Measurements from ENCODE around the gene SLC35G1. TPM values are rescaled to one million over a fixed set of nuclear protein-coding genes. Genes with fewer than 3 reads are reported as not detected.

Gene SLC35G1
- total and polyA plus RNA-seq, 2 of the 8 experiments (the other 6 are each of a cell fraction or from before 2014, with no cell fraction given): 6.2 to 6.4 TPM

DNA sequence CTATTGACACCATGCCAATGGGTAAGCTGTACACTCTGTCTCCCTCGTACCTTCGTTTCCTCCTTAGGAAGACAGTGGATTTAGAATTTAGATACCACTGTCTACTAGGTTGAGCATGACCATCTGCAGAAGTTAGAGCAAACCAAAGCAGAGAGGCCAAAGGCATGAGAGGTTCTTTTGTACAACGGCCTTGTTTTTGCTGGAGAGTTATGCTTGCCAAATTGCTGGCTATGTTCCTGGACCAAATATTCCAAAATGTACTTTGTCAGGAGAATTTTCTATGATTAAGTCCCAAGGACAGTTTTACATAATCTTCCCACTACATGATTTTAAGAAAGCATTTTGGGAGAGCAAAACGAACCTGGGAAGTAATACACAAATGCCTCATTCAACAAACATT, 52.0 kb downstream of the SLC35G1 start:
- H2BK15ac ChIP-seq (ENCODE audit: low read length): no peak overlapping the region
- H3K14ac ChIP-seq (ENCODE audit: insufficient read length): no peak overlapping the region
- H2AFZ ChIP-seq (ENCODE audit: low read length): no peak overlapping the region
- H2BK12ac ChIP-seq (ENCODE audit: low read depth, low read length): no peak overlapping the region
- H3K23ac ChIP-seq (ENCODE audit: insufficient read length): no peak overlapping the region
- H3K23me2 ChIP-seq (ENCODE audit: low read depth, low read length): no peaks in the 10 kb centered on the region
- no peaks in the 10 kb centered on the region for H3K27me3 ChIP-seq (replicated peaks in 1 of 4; ENCODE audit: control insufficient read depth in 3 of 4, extremely low read depth in 1 of 4, insufficient read depth in 3 of 4, low read length in 3 of 4)
- no peaks in the 10 kb centered on the region for H3K9me3 ChIP-seq (ENCODE audit: insufficient read depth in 2 of 2, low read depth in 1 of 2, low read length in 1 of 2)
- H3K18ac ChIP-seq (ENCODE audit: extremely low read depth, low read length): no peak overlapping the region
- no peak overlapping the region for H2BK120ac ChIP-seq (replicated peaks; ENCODE audit: low read depth, low read length)
- POLR2A ChIA-PET (ENCODE audit: partially characterized antibody): interaction anchor here (0.6 kb wide), 1 partner anchor 254 kb away, joined by 3 read pairs; no protein-coding TSS in a partner anchor
- CTCF ChIA-PET (ENCODE audit: partially characterized antibody): interaction anchor here (0.6 kb wide), 1 partner anchor 9 kb away, joined by 3 read pairs; no protein-coding TSS in a partner anchor
- no peak overlapping the region for H4K5ac ChIP-seq (ENCODE audit: insufficient read length, low read depth, low read length)
- H3K9ac ChIP-seq (replicated peaks in 1 of 4; ENCODE audit: extremely low read depth in 1 of 4, low read depth in 3 of 4, low read length in 3 of 4): no peak overlapping the region
- H3K79me1 ChIP-seq (ENCODE audit: low read depth, low read length): no peaks in the 10 kb centered on the region
- no peak overlapping the region for H3K4me2 ChIP-seq (ENCODE audit: insufficient read depth in 1 of 2, low read depth in 2 of 2, low read length in 2 of 2)
- H3K4me3 ChIP-seq (ENCODE audit: extremely low read depth in 1 of 4, insufficient read depth in 2 of 4, low read depth in 3 of 4, low read length in 4 of 4): no peak overlapping the region
- FAIRE-seq (no peak), DNase-seq (ENCODE audit: low read depth in 1 of 2, low spot score in 2 of 2) (no peak)
- no peak overlapping the region for H2BK5ac ChIP-seq (ENCODE audit: low read depth, low read length)
- no peak overlapping the region for H2BK20ac ChIP-seq (ENCODE audit: low read length)
- H3K56ac ChIP-seq (replicated peaks; ENCODE audit: insufficient read length, low read depth, low read length): no peak overlapping the region
- H4K8ac ChIP-seq (ENCODE audit: extremely low read depth, insufficient read depth, low read length): no peak overlapping the region
- no peak overlapping the region for H3K27ac ChIP-seq (ENCODE audit: low read depth, low read length)
- 94% methylated on average over 4 of the region's 4 CpGs; no CpG with 5 or more reads in 1 of the 2 experiments for WGBS, 2 experiments (ENCODE audit: extremely low coverage in 1 of 2, insufficient coverage in 1 of 2, insufficient read length in 1 of 2, insufficient replicate concordance in 2 of 2, low coverage in 1 of 2, low lambda C conversion rate in 2 of 2, missing lambda C conversion rate in 1 of 2)
- no peaks in the 10 kb centered on the region for H3K36me3 ChIP-seq (ENCODE audit: control insufficient read depth in 2 of 4, insufficient read depth in 4 of 4, low read length in 3 of 4)
- no peaks in the 10 kb centered on the region for H3K4me1 ChIP-seq (replicated peaks in 1 of 4; ENCODE audit: control insufficient read depth in 3 of 4, insufficient read depth in 4 of 4, low read length in 3 of 4)
- no peak overlapping the region for H3K4ac ChIP-seq (replicated peaks; ENCODE audit: insufficient read length, low read depth, low read length)
- H2AK5ac ChIP-seq (ENCODE audit: low read depth, low read length): no peak overlapping the region
- no peaks in the 10 kb centered on the region for H3K79me2 ChIP-seq (ENCODE audit: control insufficient read depth in 1 of 2, insufficient read depth in 2 of 2, low read length in 2 of 2)
- H4K20me1 ChIP-seq (replicated peaks in 1 of 2; ENCODE audit: control insufficient read depth in 1 of 2, insufficient read depth in 2 of 2, low read length in 2 of 2): no peaks in the 10 kb centered on the region
- H4K91ac ChIP-seq (replicated peaks; ENCODE audit: insufficient read length, low read length): no peak overlapping the region
- TF ChIP-seq POU5F1 (IDR thresholded peaks at IDR 0.05; ENCODE audit: low read depth, low read length) (no peak), TBP (IDR thresholded peaks at IDR 0.05; ENCODE audit: low read depth, low read length) (no peak), MAX (IDR thresholded peaks at IDR 0.05) (no peak), TAF7 (optimal IDR thresholded peaks at IDR 0.05; ENCODE audit: borderline replicate concordance, low read depth, low read length) (no peak), EZH2 (IDR thresholded peaks at IDR 0.05; ENCODE audit: low read depth, low read length, severe bottlenecking) (no peak), NRF1 (IDR thresholded peaks at IDR 0.05; ENCODE audit: low read depth, low read length) (no peak), HDAC6 (IDR thresholded peaks at IDR 0.05; ENCODE audit: low read depth, low read length) (no peak), FOSL1 (IDR thresholded peaks at IDR 0.05; ENCODE audit: insufficient read depth, low read depth, low read length) (no peak), BRCA1 (IDR thresholded peaks at IDR 0.05; ENCODE audit: low read depth, low read length) (no peak), SIX5 (IDR thresholded peaks at IDR 0.05; ENCODE audit: low read depth, low read length) (no peak), TEAD4 (IDR thresholded peaks at IDR 0.05; ENCODE audit: low read depth, low read length) (no peak), SP2 (IDR thresholded peaks at IDR 0.05; ENCODE audit: low read length) (no peak), ZNF274 (IDR thresholded peaks at IDR 0.05; ENCODE audit: borderline replicate concordance, extremely low read depth, low read length) (no peak), RFX5 (IDR thresholded peaks at IDR 0.05; ENCODE audit: borderline replicate concordance, low read depth, low read length) (no peak), BCL11A (IDR thresholded peaks at IDR 0.05; ENCODE audit: low read depth in 2 of 2, low read length in 2 of 2) (no peak), POLR2AphosphoS5 (IDR thresholded peaks at IDR 0.05; ENCODE audit: low read depth, low read length) (no peak)

All from H1 (cell line).